Peyer's patch (tissue), 4 donors: ENCODE data around the gene KRT32.

Experiments
- POLR2A ChIP-seq, 2 donors: fragments of 450-650 bp; IDR thresholded peaks; one replicate each; pipeline ENCODE4 v1.5.1; 2017; ENCODE audit warnings: antibody characterized with exemption in 2 of 2, mild to moderate bottlenecking in 2 of 2, moderate library complexity in 2 of 2
- TF ChIP-seq, protein P1 (sequence below), 6 experiments: fragments of 450-650 bp in 4 of 6; fragments of 200-600 bp in 2 of 6; sonication (generic) in 1 of 6; IDR thresholded peaks; one replicate each; pipeline ENCODE4 v1.5.1; 2017 to 2019; ENCODE audit warnings: antibody characterized with exemption in 6 of 6, mild to moderate bottlenecking in 3 of 6, moderate library complexity in 1 of 6

- TF ChIP-seq, protein P1, sequence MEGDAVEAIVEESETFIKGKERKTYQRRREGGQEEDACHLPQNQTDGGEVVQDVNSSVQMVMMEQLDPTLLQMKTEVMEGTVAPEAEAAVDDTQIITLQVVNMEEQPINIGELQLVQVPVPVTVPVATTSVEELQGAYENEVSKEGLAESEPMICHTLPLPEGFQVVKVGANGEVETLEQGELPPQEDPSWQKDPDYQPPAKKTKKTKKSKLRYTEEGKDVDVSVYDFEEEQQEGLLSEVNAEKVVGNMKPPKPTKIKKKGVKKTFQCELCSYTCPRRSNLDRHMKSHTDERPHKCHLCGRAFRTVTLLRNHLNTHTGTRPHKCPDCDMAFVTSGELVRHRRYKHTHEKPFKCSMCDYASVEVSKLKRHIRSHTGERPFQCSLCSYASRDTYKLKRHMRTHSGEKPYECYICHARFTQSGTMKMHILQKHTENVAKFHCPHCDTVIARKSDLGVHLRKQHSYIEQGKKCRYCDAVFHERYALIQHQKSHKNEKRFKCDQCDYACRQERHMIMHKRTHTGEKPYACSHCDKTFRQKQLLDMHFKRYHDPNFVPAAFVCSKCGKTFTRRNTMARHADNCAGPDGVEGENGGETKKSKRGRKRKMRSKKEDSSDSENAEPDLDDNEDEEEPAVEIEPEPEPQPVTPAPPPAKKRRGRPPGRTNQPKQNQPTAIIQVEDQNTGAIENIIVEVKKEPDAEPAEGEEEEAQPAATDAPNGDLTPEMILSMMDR (IDR thresholded peaks at IDR 0.05): no peak
- TF ChIP-seq POLR2A (IDR thresholded peaks at IDR 0.05): no peak
These were observed 50.1 kb downstream of the KRT32 start for GRCh38 chr17:41417127-41417526.
